Activated T-cell treated with anti-CD3 and anti-CD28 coated beads for 24 hours (primary cell): Measurements from ENCODE around the gene GRIP1.
A peak's percentile ranks its signal among the peaks of the same experiment; 100 is the strongest.
"Not testable (repeated sequence)": the region's sequence is repeated elsewhere in the genome, so short reads cannot be mapped to it uniquely, and the experiment has no call there.

Source experiments
- DNase-seq: peaks from one replicate; pipeline ENCODE4 v3.0.0-alpha.2; 2020; ENCODE audit warnings: low read depth

GRIP1 gene

GRCh38 chr12:66323017-66323416 lies 355.9 kb downstream of the GRIP1 start:
- no peak for DNase-seq

GRCh38 chr12:66321435-66321834 lies 357.4 kb downstream of the GRIP1 start:
- no peak for DNase-seq

GRCh38 chr12:66320996-66321395 lies 357.9 kb downstream of the GRIP1 start:
- no peak for DNase-seq

- no peak for DNase-seq
Measured at GRCh38 chr12:66319266-66319954, 359.5 kb downstream of the GRIP1 start.

- DNase-seq: no peak
Measured at GRCh38 chr12:66314278-66314677, 364.6 kb downstream of the GRIP1 start.

GRCh38 chr12:66312189-66312588 lies 366.7 kb downstream of the GRIP1 start:
- DNase-seq: no peak

GRCh38 chr12:66309606-66310005 lies 369.3 kb downstream of the GRIP1 start:
- DNase-seq: no peak

GRCh38 chr12:66304296-66304900 lies 374.5 kb downstream of the GRIP1 start:
- DNase-seq: no peak

- not testable (repeated sequence) for DNase-seq
Measured at GRCh38 chr12:66303316-66303804, 375.5 kb downstream of the GRIP1 start.

GRCh38 chr12:66302827-66303169 lies 376.1 kb downstream of the GRIP1 start:
- no peak for DNase-seq

GRCh38 chr12:66301944-66302826 lies 376.7 kb downstream of the GRIP1 start, which contains the start of gene HELB:
Gene HELB, plus strand, starts transcription at chr12:66302493. Its CDS starts 111 bp downstream, at chr12:66302604.
- peak; percentile 97 for DNase-seq

- DNase-seq: no peak
Measured at GRCh38 chr12:66297923-66298322, 381.0 kb downstream of the GRIP1 start.
